GM23338 (cell line): ENCODE measurements around the gene SAMD7. TPM values are rescaled to one million over a fixed set of nuclear protein-coding genes. Genes with fewer than 3 reads are reported as not detected.
A peak's percentile ranks its signal among the peaks of the same experiment; 100 is the strongest.

Experiments used
- ATAC-seq: fragments of 200-7000 bp; cut with Tn5 transposase; 3 replicates; pipeline ENCODE4 v1.9.1; 2020
- DNase-seq: peaks from one replicate; pipeline ENCODE4 v3.0.0-alpha.2; 2015; ENCODE audit warnings: low spot score
- H2AFZ ChIP-seq: fragments of 200-600 bp; sonication (generic); 2 replicates; pipeline ENCODE4 v1.8.0; 2016; ENCODE audit warnings: antibody characterized with exemption, mild to moderate bottlenecking, moderate library complexity
- H3F3A ChIP-seq: fragments of 200-600 bp; sonication (generic); replicated peaks from 2 replicates; pipeline ENCODE4 v1.8.0; 2017; ENCODE audit warnings: antibody characterized with exemption, mixed run types, low read depth
- H3K27ac ChIP-seq: fragments of 200-600 bp; sonication (generic); 2 replicates; pipeline ENCODE4 v1.6.1; 2016; ENCODE audit warnings: low read depth
- H3K27me3 ChIP-seq: fragments of 200-600 bp; sonication (generic); 2 replicates; pipeline ENCODE4 v1.8.0; 2016; ENCODE audit warnings: mild to moderate bottlenecking, mixed run types, moderate library complexity; ENCODE audit not compliant: insufficient read depth
- H3K36me3 ChIP-seq: fragments of 200-600 bp; sonication (generic); 2 replicates; pipeline ENCODE4 v1.8.0; 2016; ENCODE audit warnings: mild to moderate bottlenecking; ENCODE audit not compliant: insufficient read depth
- H3K4me1 ChIP-seq: fragments of 200-600 bp; sonication (generic); 2 replicates; pipeline ENCODE4 v1.8.0; 2016; ENCODE audit warnings: mild to moderate bottlenecking, moderate library complexity; ENCODE audit not compliant: insufficient read depth
- H3K4me2 ChIP-seq: fragments of 200-600 bp; sonication (generic); 2 replicates; pipeline ENCODE4 v1.7.1; 2017; ENCODE audit warnings: mixed run types
- H3K4me3 ChIP-seq: fragments of 200-600 bp; sonication (generic); 2 replicates; pipeline ENCODE4 v1.6.1; 2016; ENCODE audit warnings: mixed run types
- H3K79me2 ChIP-seq: fragments of 200-600 bp; sonication (generic); replicated peaks from 2 replicates; pipeline ENCODE4 v1.8.0; 2017; ENCODE audit warnings: mild to moderate bottlenecking; ENCODE audit not compliant: insufficient read depth
- H3K9me2 ChIP-seq: fragments of 200-600 bp; sonication (generic); 2 replicates; pipeline ENCODE4 v1.8.0; 2017; ENCODE audit not compliant: insufficient read depth
- H4K20me1 ChIP-seq: fragments of 200-600 bp; sonication (generic); replicated peaks from 2 replicates; pipeline ENCODE4 v1.8.0; 2017; ENCODE audit warnings: mild to moderate bottlenecking; ENCODE audit not compliant: insufficient read depth
- H3K27ac Mint-ChIP-seq: 2 replicates; pipeline ENCODE4 v1.8.0; 2020; ENCODE audit warnings: inconsistent platforms, mild to moderate bottlenecking, moderate library complexity, mixed read lengths
- H3K27me3 Mint-ChIP-seq: 3 replicates; pipeline ENCODE4 v1.8.0; 2022; ENCODE audit warnings: low read depth, mild to moderate bottlenecking, moderate library complexity, mixed read lengths, inconsistent platforms; ENCODE audit not compliant: insufficient read depth, poor library complexity
- H3K36me3 Mint-ChIP-seq: 3 replicates; pipeline ENCODE4 v1.8.0; 2021; ENCODE audit warnings: low read depth, mild to moderate bottlenecking, inconsistent platforms, moderate library complexity, mixed read lengths
- H3K4me1 Mint-ChIP-seq: 3 replicates; pipeline ENCODE4 v1.8.0; 2020; ENCODE audit warnings: mild to moderate bottlenecking, inconsistent platforms, mixed read lengths
- H3K4me3 Mint-ChIP-seq: 3 replicates; pipeline ENCODE4 v1.8.0; 2021; ENCODE audit warnings: moderate library complexity, mild to moderate bottlenecking, inconsistent platforms, mixed read lengths
- H3K9me3 Mint-ChIP-seq: 3 replicates; pipeline ENCODE4 v1.8.0; 2020; ENCODE audit warnings: moderate library complexity, mild to moderate bottlenecking, inconsistent platforms, mixed read lengths
- EZH2 ChIP-seq: fragments of 200-600 bp; sonication (generic); IDR thresholded peaks from one replicate; pipeline ENCODE4 v1.8.0; 2017; ENCODE audit warnings: antibody characterized with exemption, mild to moderate bottlenecking, low read depth; ENCODE audit not compliant: unreplicated experiment
- EZH2phosphoT487 ChIP-seq: fragments of 200-600 bp; sonication (generic); IDR thresholded peaks from one replicate; pipeline ENCODE4 v1.8.1; 2018; ENCODE audit warnings: antibody characterized with exemption; ENCODE audit not compliant: unreplicated experiment
- JUNB ChIP-seq: IDR thresholded peaks from one replicate; pipeline ENCODE4 v1.6.1; 2016; ENCODE audit warnings: antibody characterized with exemption; ENCODE audit not compliant: unreplicated experiment
- STAT1 ChIP-seq: IDR thresholded peaks from one replicate; pipeline ENCODE4 v1.6.1; 2016; ENCODE audit warnings: antibody characterized with exemption; ENCODE audit not compliant: unreplicated experiment
- ZNF114 ChIP-seq: fragments of 250-450 bp; sonication (Bioruptor Pico); IDR thresholded peaks from 2 replicates; pipeline ENCODE4 v1.5.0; 2020; ENCODE audit warnings: mild to moderate bottlenecking, moderate library complexity
- ZNF331 ChIP-seq: fragments of 250-450 bp; sonication (Bioruptor Pico); IDR thresholded peaks from 2 replicates; pipeline ENCODE4 v1.5.0; 2020; ENCODE audit warnings: low read depth, mild to moderate bottlenecking, moderate library complexity
- ZNF462 ChIP-seq: fragments of 250-450 bp; sonication (Bioruptor Pico); IDR thresholded peaks from 2 replicates; pipeline ENCODE4 v1.5.0; 2020; ENCODE audit warnings: mild to moderate bottlenecking, moderate library complexity
- polyA plus RNA-seq: library from polyadenylated mRNA; unstranded; fragments of >200 nt; fragmentation: Nextera tagmentation; extraction: Ambion mirVana; gene quantifications from 2 replicates; pipeline ENCODE4 v1.2.1, GENCODE V29; 2016
- total RNA-seq: library from RNA; depleted of rRNA; stranded (reverse); fragments of >200 nt; shearing (Covaris generic); gene quantifications from 2 replicates; pipeline ENCODE4 v1.2.3, GENCODE V29; 2014
- TF ChIP-seq, protein P1 (sequence below): IDR thresholded peaks from 2 replicates; pipeline ENCODE4 v1.6.1; 2016; ENCODE audit warnings: antibody characterized with exemption
- TF ChIP-seq, protein P2 (sequence below): IDR thresholded peaks from one replicate; pipeline ENCODE4 v1.6.1; 2018; ENCODE audit warnings: antibody characterized with exemption; ENCODE audit not compliant: unreplicated experiment
- TF ChIP-seq, protein P3 (sequence below), 2 experiments: fragments of 200-600 bp in 1 of 2; sonication (generic) in 1 of 2; conservative IDR thresholded peaks; 2 replicates each; pipeline versions ENCODE4 v1.5.1 to v1.6.1; 2016 to 2017; ENCODE audit warnings: antibody characterized with exemption in 2 of 2, low read depth in 2 of 2, mild to moderate bottlenecking in 2 of 2, moderate library complexity in 1 of 2

Gene SAMD7
- total and polyA plus RNA-seq, 2 experiments from 2014 or later: not detected

DNA sequence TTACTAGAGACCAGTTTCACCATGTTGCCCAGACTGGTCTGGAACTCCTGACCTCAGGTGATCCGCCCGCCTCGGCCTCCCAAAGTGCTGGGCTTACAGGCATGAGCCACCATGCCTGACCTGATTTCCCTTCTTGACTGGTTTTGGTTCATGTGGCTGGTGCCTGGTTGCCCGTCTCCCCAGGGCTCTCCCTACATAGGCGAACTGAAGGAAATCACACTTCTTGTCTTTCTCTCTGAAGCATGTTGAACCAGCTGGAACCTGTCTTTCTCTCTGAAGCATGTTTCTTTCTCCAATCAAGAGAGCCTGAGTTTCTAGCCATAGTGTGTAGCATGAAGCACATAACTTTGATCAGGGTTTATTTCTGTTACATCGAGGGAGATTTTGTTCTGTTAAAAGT lies 16.3 kb upstream of the SAMD7 start:
- no peak overlapping the region for H3K27ac ChIP-seq
- 0 out of 2 replicates have a peak, but pooled peaks cover 2% of the 10 kb centered on the region for H3K9me2 ChIP-seq
- H3K36me3 ChIP-seq: no peaks in the 10 kb centered on the region
- TF ChIP-seq ZNF331 (CRISPR knock-in tag): no peak
- TF ChIP-seq ZNF462 (CRISPR knock-in tag): no peak
- TF ChIP-seq, protein P1, sequence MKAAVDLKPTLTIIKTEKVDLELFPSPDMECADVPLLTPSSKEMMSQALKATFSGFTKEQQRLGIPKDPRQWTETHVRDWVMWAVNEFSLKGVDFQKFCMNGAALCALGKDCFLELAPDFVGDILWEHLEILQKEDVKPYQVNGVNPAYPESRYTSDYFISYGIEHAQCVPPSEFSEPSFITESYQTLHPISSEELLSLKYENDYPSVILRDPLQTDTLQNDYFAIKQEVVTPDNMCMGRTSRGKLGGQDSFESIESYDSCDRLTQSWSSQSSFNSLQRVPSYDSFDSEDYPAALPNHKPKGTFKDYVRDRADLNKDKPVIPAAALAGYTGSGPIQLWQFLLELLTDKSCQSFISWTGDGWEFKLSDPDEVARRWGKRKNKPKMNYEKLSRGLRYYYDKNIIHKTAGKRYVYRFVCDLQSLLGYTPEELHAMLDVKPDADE: no peak
- TF ChIP-seq EZH2: no peak
- TF ChIP-seq EZH2phosphoT487: no peak
- no peak for TF ChIP-seq STAT1
- TF ChIP-seq ZNF114: no peak
- TF ChIP-seq, protein P2, sequence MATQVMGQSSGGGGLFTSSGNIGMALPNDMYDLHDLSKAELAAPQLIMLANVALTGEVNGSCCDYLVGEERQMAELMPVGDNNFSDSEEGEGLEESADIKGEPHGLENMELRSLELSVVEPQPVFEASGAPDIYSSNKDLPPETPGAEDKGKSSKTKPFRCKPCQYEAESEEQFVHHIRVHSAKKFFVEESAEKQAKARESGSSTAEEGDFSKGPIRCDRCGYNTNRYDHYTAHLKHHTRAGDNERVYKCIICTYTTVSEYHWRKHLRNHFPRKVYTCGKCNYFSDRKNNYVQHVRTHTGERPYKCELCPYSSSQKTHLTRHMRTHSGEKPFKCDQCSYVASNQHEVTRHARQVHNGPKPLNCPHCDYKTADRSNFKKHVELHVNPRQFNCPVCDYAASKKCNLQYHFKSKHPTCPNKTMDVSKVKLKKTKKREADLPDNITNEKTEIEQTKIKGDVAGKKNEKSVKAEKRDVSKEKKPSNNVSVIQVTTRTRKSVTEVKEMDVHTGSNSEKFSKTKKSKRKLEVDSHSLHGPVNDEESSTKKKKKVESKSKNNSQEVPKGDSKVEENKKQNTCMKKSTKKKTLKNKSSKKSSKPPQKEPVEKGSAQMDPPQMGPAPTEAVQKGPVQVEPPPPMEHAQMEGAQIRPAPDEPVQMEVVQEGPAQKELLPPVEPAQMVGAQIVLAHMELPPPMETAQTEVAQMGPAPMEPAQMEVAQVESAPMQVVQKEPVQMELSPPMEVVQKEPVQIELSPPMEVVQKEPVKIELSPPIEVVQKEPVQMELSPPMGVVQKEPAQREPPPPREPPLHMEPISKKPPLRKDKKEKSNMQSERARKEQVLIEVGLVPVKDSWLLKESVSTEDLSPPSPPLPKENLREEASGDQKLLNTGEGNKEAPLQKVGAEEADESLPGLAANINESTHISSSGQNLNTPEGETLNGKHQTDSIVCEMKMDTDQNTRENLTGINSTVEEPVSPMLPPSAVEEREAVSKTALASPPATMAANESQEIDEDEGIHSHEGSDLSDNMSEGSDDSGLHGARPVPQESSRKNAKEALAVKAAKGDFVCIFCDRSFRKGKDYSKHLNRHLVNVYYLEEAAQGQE: no peak
- TF ChIP-seq, protein P3, sequence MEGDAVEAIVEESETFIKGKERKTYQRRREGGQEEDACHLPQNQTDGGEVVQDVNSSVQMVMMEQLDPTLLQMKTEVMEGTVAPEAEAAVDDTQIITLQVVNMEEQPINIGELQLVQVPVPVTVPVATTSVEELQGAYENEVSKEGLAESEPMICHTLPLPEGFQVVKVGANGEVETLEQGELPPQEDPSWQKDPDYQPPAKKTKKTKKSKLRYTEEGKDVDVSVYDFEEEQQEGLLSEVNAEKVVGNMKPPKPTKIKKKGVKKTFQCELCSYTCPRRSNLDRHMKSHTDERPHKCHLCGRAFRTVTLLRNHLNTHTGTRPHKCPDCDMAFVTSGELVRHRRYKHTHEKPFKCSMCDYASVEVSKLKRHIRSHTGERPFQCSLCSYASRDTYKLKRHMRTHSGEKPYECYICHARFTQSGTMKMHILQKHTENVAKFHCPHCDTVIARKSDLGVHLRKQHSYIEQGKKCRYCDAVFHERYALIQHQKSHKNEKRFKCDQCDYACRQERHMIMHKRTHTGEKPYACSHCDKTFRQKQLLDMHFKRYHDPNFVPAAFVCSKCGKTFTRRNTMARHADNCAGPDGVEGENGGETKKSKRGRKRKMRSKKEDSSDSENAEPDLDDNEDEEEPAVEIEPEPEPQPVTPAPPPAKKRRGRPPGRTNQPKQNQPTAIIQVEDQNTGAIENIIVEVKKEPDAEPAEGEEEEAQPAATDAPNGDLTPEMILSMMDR (conservative IDR thresholded peaks at IDR 0.05; ENCODE audit: low read depth in 2 of 2): no peak
- TF ChIP-seq JUNB: no peak
- ATAC-seq: no peak
- H3K79me2 ChIP-seq: no peaks in the 10 kb centered on the region
- Mint-ChIP-seq H3K27me3 (peaks cover 3% of the 10 kb centered on the region), H3K36me3 (no peaks in the 10 kb centered on the region), H3K9me3 (peaks cover 3% of the 10 kb centered on the region; the same call in 2 of the 3 replicates), H3K4me1 (no peaks in the 10 kb centered on the region), H3K4me3 (no peak overlapping the region), H3K27ac (no peak overlapping the region)
- no peaks in the 10 kb centered on the region for H3K4me1 ChIP-seq
- no peak overlapping the region for H3K4me2 ChIP-seq
- no peak overlapping the region for H3K4me3 ChIP-seq
- H3F3A ChIP-seq: no peaks in the 10 kb centered on the region
- no peaks in the 10 kb centered on the region for H3K27me3 ChIP-seq
- DNase-seq: no peak
- no peaks in the 10 kb centered on the region for H4K20me1 ChIP-seq
- peak overlapping the region; percentile 80 for H2AFZ ChIP-seq
